HepG2 (cell line): ENCODE data around the gene ANAPC5. TPM values are rescaled to one million over a fixed set of nuclear protein-coding genes. Genes with fewer than 3 reads are reported as not detected.

Source experiments
- ATAC-seq: fragments of 200-7000 bp; cut with Tn5 transposase; 3 replicates; pipeline ENCODE4 v1.9.1; 2020; ENCODE audit warnings: mild to moderate bottlenecking, moderate library complexity
- BruUV-seq: library from RNA; stranded (reverse); fragments of 400-500 nt; replicated peaks from 2 replicates; lab custom pipeline; 2021; lab: Mats Ljungman, UMichigan
- CTCF ChIA-PET: fragments of 300-600 bp; formaldehyde crosslinking; extraction: SDS; loops from one replicate; lab custom pipeline; 2021; ENCODE audit warnings: low total read pairs, inconsistent platforms, low intra/inter-chr PET ratio; lab: Yijun Ruan, JAX
- POLR2A ChIA-PET: fragments of 350-600 bp; sonication (Branson Sonifier 250); formaldehyde crosslinking; loops from one replicate; lab custom pipeline; 2020; ENCODE audit warnings: antibody characterized with exemption, inconsistent platforms; lab: Yijun Ruan, JAX
- DNase-seq: peaks from one replicate; pipeline ENCODE4 v3.0.0-alpha.2; 2015; ENCODE audit warnings: low spot score
- FAIRE-seq: peaks from 3 replicates; lab custom pipeline; 2011; peaks lifted over from hg19 to GRCh38; lab: Jason Lieb, UNC
- H2AFZ ChIP-seq: one replicate; pipeline ENCODE4 v1.6.1; 2011; ENCODE audit warnings: low read length, inconsistent platforms
- H3K27ac ChIP-seq: fragments of 300-600 bp; 3 replicates; pipeline ENCODE4 v1.8.0; 2011; ENCODE audit warnings: mixed run types, mild to moderate bottlenecking, mixed read lengths, low read length, inconsistent platforms; ENCODE audit not compliant: insufficient read depth; ENCODE audit errors: extremely low read length
- H3K27me3 ChIP-seq, 2 experiments: fragments of 200-600 bp in 1 of 2; 2 replicates in 1 of 2; 3 replicates in 1 of 2; pipeline versions ENCODE4 v1.6.0 to v1.8.0; 2011; ENCODE audit warnings: low read length in 2 of 2, mild to moderate bottlenecking in 2 of 2, moderate library complexity in 2 of 2, inconsistent platforms in 1 of 2; ENCODE audit not compliant: insufficient read depth in 2 of 2, control insufficient read depth in 1 of 2
- H3K36me3 ChIP-seq, 2 experiments: fragments of 200-600 bp in 1 of 2; replicated peaks in 1 of 2; 2 replicates in 1 of 2; 3 replicates in 1 of 2; pipeline versions ENCODE4 v1.5.1 to v1.8.0; 2011; ENCODE audit warnings: low read length in 2 of 2, inconsistent platforms in 1 of 2; ENCODE audit not compliant: insufficient read depth in 2 of 2, control insufficient read depth in 1 of 2
- H3K4me1 ChIP-seq: 2 replicates; pipeline ENCODE4 v1.5.1; 2012; ENCODE audit warnings: low read length, inconsistent platforms; ENCODE audit not compliant: insufficient read depth
- H3K4me2 ChIP-seq: 2 replicates; pipeline ENCODE4 v1.6.0; 2011; ENCODE audit warnings: low read depth, low read length, inconsistent platforms
- H3K4me3 ChIP-seq, 3 experiments: fragments of 200-600 bp in 1 of 3; sonication (generic), shearing (Covaris generic) in 1 of 3; replicated peaks in 1 of 3; 2 replicates each; pipeline ENCODE4 v1.5.1; 2011 to 2016; ENCODE audit warnings: low read length in 3 of 3, inconsistent platforms in 2 of 3, low read depth in 2 of 3, mild to moderate bottlenecking in 2 of 3, control low read depth in 1 of 3, mixed read lengths in 1 of 3; ENCODE audit not compliant: insufficient read depth in 1 of 3
- H3K79me2 ChIP-seq: one replicate; pipeline ENCODE4 v1.6.1; 2011; ENCODE audit warnings: low read length, inconsistent platforms; ENCODE audit not compliant: insufficient read depth
- H3K9ac ChIP-seq: 2 replicates; pipeline ENCODE4 v1.6.0; 2011; ENCODE audit warnings: mild to moderate bottlenecking, low read depth, low read length, inconsistent platforms; ENCODE audit not compliant: insufficient read depth
- H3K9me3 ChIP-seq: 2 replicates; pipeline ENCODE4 v1.5.1; 2012; ENCODE audit warnings: mild to moderate bottlenecking, low read length
- H4K20me1 ChIP-seq: 2 replicates; pipeline ENCODE4 v1.6.0; 2011; ENCODE audit warnings: inconsistent platforms, mild to moderate bottlenecking, low read length, moderate library complexity; ENCODE audit not compliant: insufficient read depth
- ATRX ChIP-seq: sonication (generic); formaldehyde crosslinking; IDR thresholded peaks from 2 replicates; pipeline ENCODE4 v1.4.0; 2020; ENCODE audit warnings: missing genetic modification reagents, borderline replicate concordance
- CSRNP2 ChIP-seq: sonication (generic); formaldehyde crosslinking; conservative IDR thresholded peaks from 2 replicates; pipeline ENCODE4 v1.8.0; 2022; ENCODE audit warnings: low read depth, missing genetic modification reagents
- FLYWCH1 ChIP-seq: sonication (generic); formaldehyde crosslinking; IDR thresholded peaks from 2 replicates; pipeline ENCODE4 v1.8.1; 2023; ENCODE audit warnings: mild to moderate bottlenecking, missing genetic modification reagents
- GFI1 ChIP-seq: sonication (generic); formaldehyde crosslinking; IDR thresholded peaks from 2 replicates; pipeline ENCODE4 v1.5.0; 2020; ENCODE audit warnings: missing genetic modification reagents, mild to moderate bottlenecking, borderline replicate concordance
- MNT ChIP-seq: fragments of 450-650 bp; IDR thresholded peaks from 2 replicates; pipeline ENCODE4 v1.6.1; 2016
- MTF1 ChIP-seq: sonication (generic); formaldehyde crosslinking; IDR thresholded peaks from 2 replicates; pipeline ENCODE4 v1.5.0; 2020; ENCODE audit warnings: missing genetic modification reagents
- NFRKB ChIP-seq: fragments of 450-650 bp; IDR thresholded peaks from 2 replicates; pipeline ENCODE4 v1.6.1; 2017
- TIGD3 ChIP-seq: sonication (generic); formaldehyde crosslinking; IDR thresholded peaks from 2 replicates; pipeline ENCODE4 v1.5.1; 2020; ENCODE audit warnings: mild to moderate bottlenecking, missing genetic modification reagents, borderline replicate concordance
- YEATS2 ChIP-seq: sonication (generic); formaldehyde crosslinking; IDR thresholded peaks from 2 replicates; pipeline ENCODE4 v1.4.0; 2020; ENCODE audit warnings: missing genetic modification reagents, borderline replicate concordance
- ZNF275 ChIP-seq: sonication (generic); formaldehyde crosslinking; IDR thresholded peaks from 2 replicates; pipeline ENCODE4 v1.8.0; 2022; ENCODE audit warnings: missing genetic modification reagents, mild to moderate bottlenecking, inconsistent platforms, borderline replicate concordance
- ZNF484 ChIP-seq: sonication (generic); formaldehyde crosslinking; IDR thresholded peaks from 2 replicates; pipeline ENCODE4 v1.5.1; 2020; ENCODE audit warnings: mild to moderate bottlenecking, low read depth, missing genetic modification reagents, borderline replicate concordance
- ZNF75D ChIP-seq: sonication (generic); formaldehyde crosslinking; IDR thresholded peaks from 2 replicates; pipeline ENCODE4 v1.8.1; 2023; ENCODE audit warnings: missing genetic modification reagents, mild to moderate bottlenecking, borderline replicate concordance
- WGBS: methylation state at CpG from one replicate; pipeline ENCODE4 v1.1.6; 2017; ENCODE audit warnings: low lambda C conversion rate; 5-methylcytosine and 5-hydroxymethylcytosine counted together
- in situ Hi-C: cut with HindIII; loops from 2 replicates; pipeline ENCODE4 v1.10.0; 2017; ENCODE audit warnings: low pct_unique_long_range_greater_than_20kb; ENCODE audit not compliant: extremely low pct_ligation_motif_present
- intact Hi-C: fragments of 100-400 bp; cut with micrococcal nuclease; formaldehyde crosslinking; loops from one replicate; pipeline ENCODE4 v1.10.0; 2022; ENCODE audit not compliant: unreplicated experiment
- polyA plus RNA-seq, 8 experiments: library from polyadenylated mRNA; depleted of rRNA in 3 of 8; stranded (reverse) in 7 of 8; unstranded in 1 of 8; fragments of >200 nt; fragmentation: Illumina TruSeq in 4 of 8; extraction: Trizol in 4 of 8; gene quantifications; 2 replicates each; pipeline versions ENCODE4 v1.2.1 to v1.2.3, GENCODE V29; 2011 to 2016; ENCODE audit warnings: low read depth in 4 of 8, missing spikeins in 1 of 8, mixed read lengths in 1 of 8; ENCODE audit not compliant: insufficient read depth in 1 of 8
- total RNA-seq, 5 experiments: library from RNA; depleted of rRNA; stranded (reverse); fragments of >200 nt; fragmentation: Illumina TruSeq; extraction: Trizol; gene quantifications; 2 replicates each; pipeline ENCODE4 v1.2.3, GENCODE V29; 2016; ENCODE audit warnings: low read depth in 1 of 5

The ANAPC5 gene
- total and polyA plus RNA-seq, 2 of the 13 experiments (the other 11 are each of a cell fraction or from before 2014, with no cell fraction given), result 146 to 161 TPM

GRCh38 chr12:121344506-121344905 is 7.7 kb downstream of the ANAPC5 start:
- BruUV-seq, result no TSS peak
- WGBS, result 93% methylated on average over 3 of the region's 3 CpGs
- peaks cover 7% of the 10 kb centered on the region for H3K79me2 ChIP-seq
- no peak overlapping the region for H2AFZ ChIP-seq
- no peaks in the 10 kb centered on the region for H3K27me3 ChIP-seq
- POLR2A ChIA-PET, result no interaction called here
- DNase-seq, result no peak
- H3K4me2 ChIP-seq, result no peak overlapping the region
- intact Hi-C loops (no loop called here), in situ Hi-C loops (no loop called here)
- H4K20me1 ChIP-seq, result no peaks in the 10 kb centered on the region
- no peak overlapping the region for H3K27ac ChIP-seq
- ATAC-seq, result no peak
- no peak overlapping the region for H3K9ac ChIP-seq
- no peaks in the 10 kb centered on the region for H3K9me3 ChIP-seq
- H3K36me3 ChIP-seq, result peaks cover 18 to 66% of the 10 kb centered on the region in 2 experiments
- H3K4me1 ChIP-seq, result no peaks in the 10 kb centered on the region
- FAIRE-seq, result no peak
- no peak overlapping the region for H3K4me3 ChIP-seq
- CTCF ChIA-PET, result no interaction called here
- TF ChIP-seq CSRNP2 (CRISPR knock-in tag), result no peak
- TF ChIP-seq TIGD3 (CRISPR knock-in tag), result no peak
- TF ChIP-seq MTF1 (CRISPR knock-in tag), result no peak
- no peak for TF ChIP-seq GFI1 (CRISPR knock-in tag)
- no peak for TF ChIP-seq ZNF275
- no peak for TF ChIP-seq ATRX (CRISPR knock-in tag)
- TF ChIP-seq ZNF484 (CRISPR knock-in tag), result no peak
- no peak for TF ChIP-seq YEATS2
- TF ChIP-seq ZNF75D (CRISPR knock-in tag), result no peak
- TF ChIP-seq FLYWCH1 (CRISPR knock-in tag), result no peak
- no peak for TF ChIP-seq MNT
- TF ChIP-seq NFRKB, result no peak
